GM10847 (cell line): ENCODE data around the gene NQO2.

ENCODE experiments used
- POLR2A ChIP-seq: IDR thresholded peaks from 2 replicates; pipeline ENCODE4 v1.6.1; 2011; ENCODE audit not compliant: insufficient read length; ENCODE audit errors: extremely low read depth

Gene NQO2

DNA sequence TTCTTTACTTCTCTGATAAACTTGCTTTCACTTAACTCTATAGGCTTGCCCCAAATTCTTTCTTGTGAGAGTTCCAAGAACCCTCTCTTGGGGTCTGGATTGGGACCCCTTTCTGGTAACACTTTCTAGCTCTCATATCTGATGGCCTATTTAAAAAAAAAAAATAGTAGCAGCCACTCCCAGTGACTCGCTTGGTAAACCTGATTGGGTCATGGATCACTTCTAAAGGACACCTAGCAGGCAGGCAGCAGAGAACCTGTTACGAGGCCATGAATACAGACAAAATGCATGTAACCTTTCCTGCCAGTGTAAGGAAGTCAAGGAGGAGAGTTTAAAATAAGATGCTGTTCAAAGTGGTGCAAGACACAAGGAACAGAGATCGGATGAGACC is 19.2 kb upstream of the NQO2 start:
- TF ChIP-seq POLR2A, result no peak

DNA sequence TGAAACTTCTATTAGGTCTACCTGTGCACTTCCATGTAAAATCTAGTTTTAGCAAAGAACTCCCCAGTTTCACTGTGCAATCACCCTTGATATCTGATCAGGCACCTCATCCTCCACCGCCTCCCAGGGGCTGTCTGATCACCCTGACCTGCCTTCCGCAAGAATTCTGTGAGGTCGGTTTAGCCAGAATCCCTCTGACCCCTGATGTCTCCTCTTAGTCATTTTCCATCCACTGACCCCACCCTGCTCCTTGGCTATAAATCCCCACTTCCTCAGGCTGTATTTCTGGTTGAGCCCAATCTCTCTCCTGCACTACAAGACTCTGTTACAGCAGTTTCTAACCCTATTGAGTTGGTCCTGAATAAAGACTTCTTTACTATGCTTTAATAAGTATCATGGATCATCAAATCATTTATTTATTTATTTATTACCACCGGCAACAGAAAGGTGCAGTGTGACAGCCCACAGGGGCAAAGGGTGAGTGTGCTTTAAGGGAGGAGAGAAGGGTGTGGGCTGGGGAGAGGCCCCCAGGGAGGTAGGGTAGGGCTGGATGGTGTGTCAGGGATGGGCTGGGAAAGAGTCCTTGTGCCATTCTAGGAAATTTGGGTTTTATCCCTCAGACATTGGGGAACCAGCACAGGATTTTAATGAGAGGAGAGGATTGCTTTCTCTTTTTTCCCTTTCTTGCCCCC is 17.1 kb upstream of the NQO2 start:
- no peak for TF ChIP-seq POLR2A

DNA sequence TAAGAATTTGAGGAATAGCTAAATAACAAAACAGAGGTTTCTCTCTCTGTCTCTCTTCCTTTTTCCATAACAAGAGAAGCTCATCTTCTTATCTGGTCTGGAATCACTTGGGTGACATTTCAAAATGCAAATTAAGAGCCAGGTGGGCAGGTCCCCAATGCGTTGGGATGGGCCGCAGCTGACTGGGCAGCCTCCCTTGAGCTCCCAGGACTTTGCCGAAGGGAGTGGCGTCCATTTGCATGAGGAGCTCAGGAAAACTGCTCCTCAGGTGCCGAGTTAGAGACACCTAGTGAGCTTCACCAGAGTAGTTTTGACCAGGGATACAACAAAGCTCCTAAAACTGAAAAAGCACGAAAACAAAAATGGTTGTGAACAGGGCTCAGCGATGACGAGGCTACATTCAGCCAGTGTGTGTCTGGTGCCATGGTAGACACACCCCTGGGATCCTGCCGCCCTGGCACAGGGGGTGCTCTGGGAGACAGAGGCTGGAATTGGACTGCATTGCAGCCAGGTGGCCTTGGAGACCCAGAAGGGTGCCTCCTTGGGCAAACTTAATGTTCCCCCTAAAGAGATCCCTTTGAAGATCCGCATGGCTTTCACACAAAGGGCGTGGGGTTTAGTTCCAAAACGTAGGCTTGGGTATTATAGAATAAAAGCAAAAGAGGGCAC is 14.8 kb upstream of the NQO2 start:
- TF ChIP-seq POLR2A, result no peak

DNA sequence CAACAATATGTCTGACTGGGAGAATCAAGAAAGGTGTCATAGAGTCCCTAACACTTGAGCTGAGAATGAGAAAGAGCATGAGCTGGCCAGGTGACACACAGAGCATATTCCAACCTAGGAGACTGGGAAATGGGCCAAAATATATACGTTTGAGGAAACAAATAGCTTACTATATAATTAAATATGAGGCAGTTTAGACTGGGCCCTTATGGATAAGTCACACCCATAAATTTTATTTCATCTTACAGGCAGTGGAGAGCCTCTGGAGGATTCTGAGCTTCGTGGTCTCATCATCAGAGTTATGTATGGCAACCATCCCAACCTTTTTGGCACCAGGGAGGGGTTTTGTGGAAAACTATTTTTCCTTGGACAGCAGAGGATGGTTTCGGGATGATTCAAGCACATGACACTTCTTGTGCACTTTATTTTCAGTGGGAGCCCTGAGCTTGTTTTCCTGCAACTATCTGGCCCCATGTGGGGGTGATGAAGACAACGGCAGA is 12.9 kb upstream of the NQO2 start:
- TF ChIP-seq POLR2A, result no peak

DNA sequence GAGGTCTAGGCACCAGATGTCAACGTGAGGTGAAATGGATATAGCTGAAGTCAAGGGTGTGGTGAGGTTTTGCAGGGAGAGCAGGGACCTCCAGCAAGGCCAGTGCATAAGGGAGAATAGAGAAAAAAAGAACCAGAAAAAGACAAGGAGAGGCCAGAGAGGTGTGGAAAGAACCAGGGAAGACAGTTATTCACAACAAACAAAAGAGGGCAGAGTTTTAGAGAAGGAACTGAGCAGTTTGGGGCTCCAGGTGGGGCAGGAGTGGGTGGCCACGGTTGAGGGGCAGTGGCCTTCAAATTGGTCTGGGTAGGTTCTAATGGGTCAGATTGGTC is 11.6 kb upstream of the NQO2 start:
- no peak for TF ChIP-seq POLR2A

DNA sequence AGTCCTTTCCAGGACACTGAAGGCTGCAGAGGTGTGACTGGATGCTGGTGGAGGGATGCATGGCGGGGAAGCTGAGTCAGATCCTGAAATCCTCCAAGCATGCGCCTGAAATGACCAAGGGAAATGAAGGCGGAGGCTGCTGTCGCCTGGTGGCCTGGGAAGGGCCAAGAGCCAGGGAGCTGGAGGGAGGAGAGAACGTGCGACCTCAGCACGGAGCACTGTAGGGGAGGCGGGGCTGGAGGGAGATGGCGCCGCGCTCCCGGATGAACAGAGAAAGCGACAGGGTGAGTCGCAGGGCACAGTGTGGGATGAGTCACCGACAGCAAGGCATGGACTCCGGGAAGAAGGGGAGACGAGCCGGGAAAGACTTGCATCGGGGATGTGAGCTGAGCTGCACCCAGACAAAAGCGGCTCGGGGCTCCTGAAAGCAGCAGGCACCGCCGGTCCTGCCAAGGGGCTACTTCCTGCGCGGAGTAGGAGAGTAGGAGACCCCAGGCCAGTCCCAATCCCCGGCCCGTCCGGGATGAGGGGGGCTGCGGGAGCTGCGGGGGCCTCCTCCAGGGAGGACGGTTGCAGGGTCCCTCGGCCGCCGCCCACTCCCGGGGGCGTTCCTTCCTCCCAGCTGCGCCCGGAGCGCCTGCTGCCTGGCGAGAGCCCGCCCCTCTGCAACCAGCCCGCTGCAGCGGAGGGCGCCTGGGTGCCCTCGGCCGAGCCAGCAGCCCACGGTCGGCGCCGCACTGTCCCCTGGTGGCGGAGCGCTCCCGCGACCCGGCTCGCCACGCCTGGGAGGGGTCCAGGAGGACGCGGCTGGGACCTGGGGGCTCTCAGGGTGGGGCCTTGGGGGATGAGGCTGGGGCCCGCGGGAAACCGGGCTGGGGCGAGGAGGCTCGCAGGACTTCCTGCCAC is 11.0 kb upstream of the NQO2 start:
- TF ChIP-seq POLR2A, result no peak

DNA sequence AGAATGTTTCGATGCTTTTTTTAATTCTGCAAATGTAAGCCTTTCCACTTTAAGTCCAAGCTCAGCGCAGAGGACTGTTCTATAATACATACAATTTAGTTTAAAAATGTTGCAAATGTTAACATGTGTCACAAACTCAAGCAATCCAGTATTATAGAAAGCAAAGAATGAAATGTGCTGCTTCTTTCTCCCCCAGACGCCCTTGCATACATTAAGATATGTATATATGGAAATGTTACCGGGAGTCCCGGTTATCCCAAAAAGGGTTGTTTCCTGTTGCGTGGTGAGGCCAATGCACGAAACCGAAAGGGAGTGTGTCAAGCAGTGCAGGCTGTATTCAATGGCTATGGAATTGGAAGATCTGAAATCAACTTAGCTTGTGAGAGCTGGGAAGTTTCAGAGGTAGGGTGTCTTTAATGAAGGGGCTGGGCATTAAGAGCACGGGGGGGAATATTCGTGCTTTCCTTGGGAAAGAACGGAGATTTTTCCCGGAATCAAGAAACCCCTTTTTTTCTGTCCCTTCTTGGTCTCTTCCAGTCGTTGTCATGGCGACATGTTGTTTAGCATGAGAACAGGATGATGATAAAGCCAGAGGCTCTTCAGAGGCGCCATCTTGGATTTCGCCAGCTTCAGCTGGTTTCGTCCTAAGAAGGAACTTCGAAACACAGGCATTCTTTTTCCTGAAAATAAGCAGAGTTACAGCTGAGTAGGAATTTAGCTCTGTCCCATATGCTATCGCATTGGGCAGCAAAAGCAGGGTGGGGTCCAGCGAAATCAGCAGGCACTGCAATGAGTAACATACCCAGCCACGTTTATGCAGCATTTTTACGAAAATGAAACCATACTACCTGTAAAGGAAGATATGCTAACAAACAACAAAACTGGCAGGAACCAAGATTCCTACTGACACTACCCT is 10.1 kb upstream of the NQO2 start:
- TF ChIP-seq POLR2A, result no peak

DNA sequence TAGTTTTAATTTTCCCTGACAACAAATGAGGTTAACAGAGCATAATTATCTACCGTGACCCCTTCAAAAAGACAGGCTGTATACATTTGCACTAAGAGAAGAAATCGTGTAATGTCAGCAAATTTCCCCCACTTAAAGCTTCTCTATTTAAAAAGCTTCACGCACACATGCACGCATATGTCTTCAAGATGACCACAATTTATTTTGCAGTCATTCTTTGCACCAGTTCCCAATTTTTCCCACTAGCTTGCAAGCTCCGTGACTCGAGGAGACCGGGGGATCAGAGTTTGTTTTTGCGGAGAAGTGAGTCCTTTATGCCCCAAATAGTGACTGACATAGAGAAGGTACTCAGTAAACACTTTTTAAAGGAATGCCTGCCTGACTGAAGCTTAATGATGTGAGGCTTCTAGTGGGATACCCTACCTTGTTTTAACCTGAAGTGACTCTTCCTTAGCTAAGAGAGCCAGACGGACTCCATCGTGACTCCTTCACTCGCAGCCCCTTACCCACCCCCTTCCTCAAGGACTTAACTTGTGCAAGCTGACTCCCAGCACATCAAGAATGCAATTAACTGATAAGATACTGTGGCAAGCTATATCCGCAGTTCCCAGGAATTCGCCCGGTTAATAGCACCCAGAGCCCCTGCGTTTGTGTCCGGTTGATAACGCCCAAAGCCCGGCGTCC is 9.3 kb upstream of the NQO2 start:
- TF ChIP-seq POLR2A, result no peak

DNA sequence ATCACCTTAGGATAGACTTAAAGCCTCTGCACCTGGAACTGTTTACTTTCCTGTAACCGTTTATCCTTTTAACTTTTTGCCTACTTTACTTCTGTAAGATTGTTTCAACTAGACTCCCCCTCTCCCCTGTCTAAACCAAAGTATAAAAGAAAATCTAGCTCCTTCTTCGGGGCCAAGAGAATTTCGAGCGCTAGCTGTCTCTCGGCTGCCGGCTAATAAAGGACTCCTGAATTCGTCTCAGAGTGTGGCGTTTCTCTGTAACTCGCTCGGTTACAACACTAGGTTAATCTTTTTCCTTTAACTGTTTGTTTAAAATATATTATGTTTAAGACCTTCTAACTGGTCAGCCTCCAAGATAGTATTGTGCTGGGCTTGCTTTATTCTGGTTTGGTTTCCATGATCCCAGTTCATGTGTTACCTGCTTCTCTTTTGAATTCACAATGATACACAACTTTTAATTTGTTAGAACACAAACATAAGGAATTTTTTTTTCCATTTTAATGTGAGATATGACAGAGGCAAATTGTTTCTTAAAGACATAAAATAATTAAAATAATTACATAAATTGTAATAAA is 8.7 kb upstream of the NQO2 start:
- no peak for TF ChIP-seq POLR2A

DNA sequence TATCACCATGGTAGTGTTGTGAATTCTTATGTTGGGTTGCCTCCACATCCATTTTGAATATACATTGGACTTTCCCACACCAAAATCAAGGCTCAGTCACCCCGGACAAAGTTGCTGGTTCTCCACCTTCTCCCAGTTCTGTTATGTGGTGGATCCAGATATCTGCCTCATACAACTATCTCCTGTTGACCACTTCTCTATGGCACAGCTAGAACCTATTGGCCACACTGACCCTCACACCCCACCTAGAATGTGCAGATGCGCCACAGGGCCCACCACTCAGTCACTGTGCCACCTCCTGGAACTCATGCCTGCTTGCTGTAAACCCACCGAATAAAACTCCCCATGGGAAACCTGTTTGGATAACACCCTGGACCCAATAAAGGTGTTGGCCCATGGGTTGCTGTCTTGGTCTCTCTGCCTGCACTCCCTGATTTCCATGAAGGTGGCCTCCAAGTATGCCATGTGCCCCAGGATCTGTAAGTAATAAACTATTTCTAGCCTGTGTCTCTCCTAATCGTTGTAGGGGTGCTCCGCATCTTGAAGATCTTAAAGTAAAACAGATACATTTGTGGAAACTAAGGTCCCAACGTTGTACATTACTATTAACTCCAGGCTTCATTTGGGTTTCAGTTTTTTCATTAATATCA is 7.2 kb upstream of the NQO2 start:
- TF ChIP-seq POLR2A, result no peak

DNA sequence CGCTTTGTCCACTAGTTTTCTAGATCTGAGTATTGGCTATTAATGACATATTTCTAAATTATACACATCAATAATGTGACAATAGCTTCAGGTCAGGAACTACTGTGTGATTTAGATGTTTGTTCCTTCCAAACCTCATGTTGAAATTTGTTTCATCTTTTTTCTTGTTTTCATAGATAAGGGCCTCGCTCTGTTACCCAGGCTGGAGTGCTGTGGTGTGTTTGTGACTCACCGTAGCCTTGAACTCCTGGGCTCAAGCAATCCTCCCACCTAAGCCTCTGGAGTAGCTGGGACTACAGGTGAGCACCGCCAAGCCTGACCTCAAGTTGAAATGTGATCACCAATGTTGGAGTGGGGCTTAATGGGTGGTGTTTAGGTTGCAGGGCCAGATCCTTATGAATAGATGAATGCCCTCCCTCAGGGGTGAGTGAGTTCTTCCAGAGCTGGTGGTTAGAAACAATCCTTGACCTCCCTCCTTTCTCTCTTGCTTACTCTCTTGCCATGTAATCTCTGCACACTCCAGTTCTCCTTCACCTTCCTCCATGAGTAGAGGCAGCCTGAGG is 5.9 kb upstream of the NQO2 start:
- no peak for TF ChIP-seq POLR2A

DNA sequence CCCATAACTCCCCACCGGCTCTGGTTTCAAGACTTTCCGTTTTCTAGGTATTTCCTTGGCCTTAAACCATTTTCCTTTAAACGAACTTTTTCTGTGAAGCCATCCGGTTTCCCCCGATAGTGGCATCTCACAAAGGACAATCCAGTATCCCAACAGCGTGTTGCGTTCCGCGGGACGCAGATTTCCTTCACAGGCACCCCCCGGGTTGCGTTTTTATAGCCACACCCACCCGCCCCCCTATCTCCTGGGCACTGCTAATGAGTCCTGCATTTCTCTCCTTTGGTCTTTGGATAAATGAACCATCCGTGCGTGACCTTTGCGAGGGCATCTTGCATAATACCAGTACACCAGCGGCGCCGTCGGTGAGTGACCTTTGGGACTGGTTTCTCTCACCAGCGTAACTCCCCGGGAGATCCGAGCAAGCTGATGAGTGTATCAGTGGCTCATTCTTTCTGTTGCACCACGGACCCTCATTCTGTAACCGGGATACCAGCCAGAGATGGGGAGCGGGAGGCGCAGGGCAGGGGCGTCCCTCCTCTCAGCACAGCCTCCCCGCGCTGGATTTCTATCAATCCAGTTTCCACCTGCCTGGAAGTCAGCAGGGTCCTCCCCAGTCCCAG is 586 bp upstream of the NQO2 start:
- no peak for TF ChIP-seq POLR2A

DNA sequence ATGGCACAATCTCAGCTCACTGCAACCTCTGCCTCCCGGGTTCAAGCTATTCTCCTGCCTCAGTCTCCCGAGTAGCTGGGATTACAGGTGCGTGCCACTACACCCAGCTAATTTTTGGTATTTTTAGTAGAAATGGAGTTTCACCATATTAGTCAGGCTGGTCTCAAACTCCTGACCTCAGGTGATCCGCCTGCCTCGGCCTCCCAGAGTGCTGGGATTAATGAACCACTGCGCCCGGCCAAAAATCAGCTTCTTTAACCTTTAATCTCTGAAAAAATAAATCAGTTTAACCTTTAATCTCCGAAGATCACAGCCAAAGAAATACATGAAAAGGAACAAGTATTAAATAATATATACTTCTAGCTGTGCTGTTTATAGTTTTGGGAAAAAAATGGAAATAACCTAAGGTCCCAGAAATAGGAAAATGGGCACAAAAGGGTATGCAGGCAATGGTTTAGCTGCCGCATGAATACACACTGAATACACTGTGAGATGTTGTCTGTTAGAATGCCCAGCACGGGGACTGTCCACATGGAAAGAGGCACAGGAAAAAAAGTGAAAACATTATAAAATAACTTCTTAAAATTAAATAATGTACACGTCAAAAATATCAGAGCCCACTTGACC is 1.6 kb downstream of the NQO2 start:
- TF ChIP-seq POLR2A, result no peak
